HepG2 (cell line): Measurements from ENCODE around the gene AKAP3. TPM values are rescaled to one million over a fixed set of nuclear protein-coding genes. Genes with fewer than 3 reads are reported as not detected.
A peak's percentile ranks its signal among the peaks of the same experiment; 100 is the strongest.

Experiments used
- AGO2 ChIP-seq: fragments of 200-400 bp; formaldehyde crosslinking; optimal IDR thresholded peaks from 2 replicates; pipeline ENCODE3; 2017; ENCODE audit warnings: mild to moderate bottlenecking, low read depth, low read length, moderate library complexity
- ARNT ChIP-seq: fragments of 450-650 bp; IDR thresholded peaks from 2 replicates; pipeline ENCODE4 v1.6.1; 2017
- BRCA1 ChIP-seq: sonication (generic); formaldehyde crosslinking; IDR thresholded peaks from 2 replicates; pipeline ENCODE4 v1.4.0; 2020; ENCODE audit warnings: missing genetic modification reagents
- CBX2 ChIP-seq, 2 experiments: fragments of 200-600 bp in 1 of 2; sonication (generic); formaldehyde crosslinking in 1 of 2; IDR thresholded peaks; 2 replicates each; pipeline versions ENCODE4 v1.7.0 to v1.8.1; 2018 to 2022; ENCODE audit warnings: low read depth in 2 of 2, low read length in 1 of 2, mild to moderate bottlenecking in 1 of 2, missing genetic modification reagents in 1 of 2
- CHD4 ChIP-seq: fragments of 200-600 bp; sonication (generic); IDR thresholded peaks from 2 replicates; pipeline ENCODE4 v1.7.0; 2017; ENCODE audit warnings: mild to moderate bottlenecking, low read length, borderline replicate concordance
- CREB1 ChIP-seq, 2 experiments: fragments of 450-650 bp in 1 of 2; IDR thresholded peaks; 2 replicates each; pipeline ENCODE4 v1.6.1; 2016 to 2017; ENCODE audit warnings: control low read depth in 1 of 2, mild to moderate bottlenecking in 1 of 2, missing compliant biosample characterization in 1 of 2, missing genetic modification characterization in 1 of 2
- DRAP1 ChIP-seq: IDR thresholded peaks from 2 replicates; pipeline ENCODE4 v1.6.1; 2016; ENCODE audit warnings: missing genetic modification reagents, missing compliant biosample characterization
- FOXK2 ChIP-seq: fragments of 450-650 bp; IDR thresholded peaks from 2 replicates; pipeline ENCODE4 v1.6.1; 2016
- HIVEP1 ChIP-seq: sonication (generic); formaldehyde crosslinking; IDR thresholded peaks from 2 replicates; pipeline ENCODE4 v1.4.0; 2020; ENCODE audit warnings: mild to moderate bottlenecking, missing genetic modification reagents
- HOXA3 ChIP-seq: sonication (generic); formaldehyde crosslinking; IDR thresholded peaks from 2 replicates; pipeline ENCODE4 v1.5.0; 2020; ENCODE audit warnings: missing genetic modification reagents
- MEF2D ChIP-seq: sonication (generic); formaldehyde crosslinking; IDR thresholded peaks from 2 replicates; pipeline ENCODE4 v1.5.1; 2020; ENCODE audit warnings: mild to moderate bottlenecking, missing genetic modification reagents
- NFYB ChIP-seq: sonication (generic); formaldehyde crosslinking; IDR thresholded peaks from 2 replicates; pipeline ENCODE4 v1.4.0; 2020; ENCODE audit warnings: missing genetic modification reagents
- PAWR ChIP-seq: sonication (generic); formaldehyde crosslinking; IDR thresholded peaks from 2 replicates; pipeline ENCODE4 v1.4.0; 2020; ENCODE audit warnings: missing genetic modification reagents, mild to moderate bottlenecking, borderline replicate concordance
- RBAK ChIP-seq: sonication (generic); formaldehyde crosslinking; IDR thresholded peaks from 2 replicates; pipeline ENCODE4 v1.5.1; 2020; ENCODE audit warnings: mild to moderate bottlenecking, missing genetic modification reagents
- RNF2 ChIP-seq: fragments of 450-650 bp; conservative IDR thresholded peaks from 2 replicates; pipeline ENCODE4 v1.6.1; 2016; ENCODE audit warnings: low read depth
- ZFP62 ChIP-seq: sonication (generic); formaldehyde crosslinking; IDR thresholded peaks from 2 replicates; pipeline ENCODE4 v1.4.0; 2020; ENCODE audit warnings: missing genetic modification reagents
- ZMYM2 ChIP-seq: sonication (generic); formaldehyde crosslinking; IDR thresholded peaks from 2 replicates; pipeline ENCODE4 v1.8.0; 2022; ENCODE audit warnings: mild to moderate bottlenecking, missing genetic modification reagents
- ZNF180 ChIP-seq: sonication (generic); formaldehyde crosslinking; IDR thresholded peaks from 2 replicates; pipeline ENCODE4 v1.4.0; 2020; ENCODE audit warnings: low read depth, missing genetic modification reagents, borderline replicate concordance
- ZNF382 ChIP-seq: sonication (generic); formaldehyde crosslinking; IDR thresholded peaks from 2 replicates; pipeline ENCODE4 v1.5.0; 2020; ENCODE audit warnings: missing genetic modification reagents, mild to moderate bottlenecking, borderline replicate concordance
- ZNF451 ChIP-seq: sonication (generic); formaldehyde crosslinking; IDR thresholded peaks from 2 replicates; pipeline ENCODE4 v1.5.0; 2020; ENCODE audit warnings: mild to moderate bottlenecking, missing genetic modification reagents
- ZNF670 ChIP-seq: sonication (generic); formaldehyde crosslinking; IDR thresholded peaks from 2 replicates; pipeline ENCODE4 v1.8.0; 2022; ENCODE audit warnings: mild to moderate bottlenecking, missing genetic modification reagents, borderline replicate concordance
- ZNF777 ChIP-seq: sonication (generic); formaldehyde crosslinking; IDR thresholded peaks from 2 replicates; pipeline ENCODE4 v1.4.0; 2020; ENCODE audit warnings: missing genetic modification reagents
- polyA plus RNA-seq, 8 experiments: library from polyadenylated mRNA; depleted of rRNA in 3 of 8; stranded (reverse) in 7 of 8; unstranded in 1 of 8; fragments of >200 nt; fragmentation: Illumina TruSeq in 4 of 8; extraction: Trizol in 4 of 8; gene quantifications; 2 replicates each; pipeline versions ENCODE4 v1.2.1 to v1.2.3, GENCODE V29; 2011 to 2016; ENCODE audit warnings: low read depth in 4 of 8, missing spikeins in 1 of 8, mixed read lengths in 1 of 8; ENCODE audit not compliant: insufficient read depth in 1 of 8
- total RNA-seq, 5 experiments: library from RNA; depleted of rRNA; stranded (reverse); fragments of >200 nt; fragmentation: Illumina TruSeq; extraction: Trizol; gene quantifications; 2 replicates each; pipeline ENCODE4 v1.2.3, GENCODE V29; 2016; ENCODE audit warnings: low read depth in 1 of 5
- TF ChIP-seq, protein P1 (sequence below): conservative IDR thresholded peaks from 2 replicates; pipeline ENCODE4 v1.6.1; 2018; ENCODE audit warnings: missing genetic modification reagents
- TF ChIP-seq, protein P2 (sequence below): sonication (generic); formaldehyde crosslinking; IDR thresholded peaks from 2 replicates; pipeline ENCODE4 v1.9.0; 2021; ENCODE audit warnings: missing genetic modification reagents, borderline replicate concordance
- TF ChIP-seq, protein P3 (sequence below): sonication (generic); formaldehyde crosslinking; IDR thresholded peaks from 2 replicates; pipeline ENCODE4 v1.4.0; 2020; ENCODE audit warnings: missing genetic modification reagents, borderline replicate concordance

AKAP3 gene
- total and polyA plus RNA-seq, 2 of the 13 experiments (the other 11 are each of a cell fraction or from before 2014, with no cell fraction given): 0.22 to 0.49 TPM

GRCh38 chr12:4648501-4649357 is at the start of gene AKAP3, which contains the start of gene NDUFA9 (continued):
- TF ChIP-seq, protein P1, sequence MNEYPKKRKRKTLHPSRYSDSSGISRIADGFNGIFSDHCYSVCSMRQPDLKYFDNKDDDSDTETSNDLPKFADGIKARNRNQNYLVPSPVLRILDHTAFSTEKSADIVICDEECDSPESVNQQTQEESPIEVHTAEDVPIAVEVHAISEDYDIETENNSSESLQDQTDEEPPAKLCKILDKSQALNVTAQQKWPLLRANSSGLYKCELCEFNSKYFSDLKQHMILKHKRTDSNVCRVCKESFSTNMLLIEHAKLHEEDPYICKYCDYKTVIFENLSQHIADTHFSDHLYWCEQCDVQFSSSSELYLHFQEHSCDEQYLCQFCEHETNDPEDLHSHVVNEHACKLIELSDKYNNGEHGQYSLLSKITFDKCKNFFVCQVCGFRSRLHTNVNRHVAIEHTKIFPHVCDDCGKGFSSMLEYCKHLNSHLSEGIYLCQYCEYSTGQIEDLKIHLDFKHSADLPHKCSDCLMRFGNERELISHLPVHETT (CRISPR knock-in tag): no peak; the same call in 1 of the 2 replicates
- TF ChIP-seq CBX2 (IDR thresholded peaks at IDR 0.05; ENCODE audit: low read depth, low read length) (no peak), CBX2 (CRISPR knock-in tag; IDR thresholded peaks at IDR 0.05; ENCODE audit: low read depth) (no peak), ZNF670 (no peak), ZNF180 (CRISPR knock-in tag) (no peak), PAWR (CRISPR knock-in tag) (no peak), HIVEP1 (CRISPR knock-in tag) (no peak), ZNF382 (no peak), ZMYM2 (CRISPR knock-in tag) (no peak), BRCA1 (no peak), HOXA3 (CRISPR knock-in tag) (peak; percentile 71; the same call in 1 of the 2 replicates), NFYB (CRISPR knock-in tag) (no peak), ZNF777 (CRISPR knock-in tag) (no peak), FOXK2 (no peak), ZNF451 (no peak), CREB1 (IDR thresholded peaks at IDR 0.05) (no peak), CREB1 (CRISPR knock-in tag; IDR thresholded peaks at IDR 0.05) (peak; percentile 57; the same call in 1 of the 2 replicates), ARNT (no peak), RNF2 (no peak), CHD4 (no peak), RBAK (CRISPR knock-in tag) (no peak), DRAP1 (CRISPR knock-in tag) (peak; percentile 67; the same call in 1 of the 2 replicates), MEF2D (CRISPR knock-in tag) (peak; percentile 43; the same call in 1 of the 2 replicates), AGO2 (no peak), ZFP62 (CRISPR knock-in tag) (no peak)
- TF ChIP-seq, protein P2, sequence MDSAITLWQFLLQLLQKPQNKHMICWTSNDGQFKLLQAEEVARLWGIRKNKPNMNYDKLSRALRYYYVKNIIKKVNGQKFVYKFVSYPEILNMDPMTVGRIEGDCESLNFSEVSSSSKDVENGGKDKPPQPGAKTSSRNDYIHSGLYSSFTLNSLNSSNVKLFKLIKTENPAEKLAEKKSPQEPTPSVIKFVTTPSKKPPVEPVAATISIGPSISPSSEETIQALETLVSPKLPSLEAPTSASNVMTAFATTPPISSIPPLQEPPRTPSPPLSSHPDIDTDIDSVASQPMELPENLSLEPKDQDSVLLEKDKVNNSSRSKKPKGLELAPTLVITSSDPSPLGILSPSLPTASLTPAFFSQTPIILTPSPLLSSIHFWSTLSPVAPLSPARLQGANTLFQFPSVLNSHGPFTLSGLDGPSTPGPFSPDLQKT (CRISPR knock-in tag): no peak
- TF ChIP-seq, protein P3, sequence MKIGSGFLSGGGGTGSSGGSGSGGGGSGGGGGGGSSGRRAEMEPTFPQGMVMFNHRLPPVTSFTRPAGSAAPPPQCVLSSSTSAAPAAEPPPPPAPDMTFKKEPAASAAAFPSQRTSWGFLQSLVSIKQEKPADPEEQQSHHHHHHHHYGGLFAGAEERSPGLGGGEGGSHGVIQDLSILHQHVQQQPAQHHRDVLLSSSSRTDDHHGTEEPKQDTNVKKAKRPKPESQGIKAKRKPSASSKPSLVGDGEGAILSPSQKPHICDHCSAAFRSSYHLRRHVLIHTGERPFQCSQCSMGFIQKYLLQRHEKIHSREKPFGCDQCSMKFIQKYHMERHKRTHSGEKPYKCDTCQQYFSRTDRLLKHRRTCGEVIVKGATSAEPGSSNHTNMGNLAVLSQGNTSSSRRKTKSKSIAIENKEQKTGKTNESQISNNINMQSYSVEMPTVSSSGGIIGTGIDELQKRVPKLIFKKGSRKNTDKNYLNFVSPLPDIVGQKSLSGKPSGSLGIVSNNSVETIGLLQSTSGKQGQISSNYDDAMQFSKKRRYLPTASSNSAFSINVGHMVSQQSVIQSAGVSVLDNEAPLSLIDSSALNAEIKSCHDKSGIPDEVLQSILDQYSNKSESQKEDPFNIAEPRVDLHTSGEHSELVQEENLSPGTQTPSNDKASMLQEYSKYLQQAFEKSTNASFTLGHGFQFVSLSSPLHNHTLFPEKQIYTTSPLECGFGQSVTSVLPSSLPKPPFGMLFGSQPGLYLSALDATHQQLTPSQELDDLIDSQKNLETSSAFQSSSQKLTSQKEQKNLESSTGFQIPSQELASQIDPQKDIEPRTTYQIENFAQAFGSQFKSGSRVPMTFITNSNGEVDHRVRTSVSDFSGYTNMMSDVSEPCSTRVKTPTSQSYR: no peak
